ENCODE results near the gene NHSL1. TPM values are rescaled to one million over a fixed set of nuclear protein-coding genes. Genes with fewer than 3 reads are reported as not detected.

NHSL1 gene
- total and polyA plus RNA-seq, 9 of the 15 experiments (the other 6 are each of a cell fraction or from before 2014, with no cell fraction given), result 0.09 to 0.20 TPM; not detected in 7

DNA sequence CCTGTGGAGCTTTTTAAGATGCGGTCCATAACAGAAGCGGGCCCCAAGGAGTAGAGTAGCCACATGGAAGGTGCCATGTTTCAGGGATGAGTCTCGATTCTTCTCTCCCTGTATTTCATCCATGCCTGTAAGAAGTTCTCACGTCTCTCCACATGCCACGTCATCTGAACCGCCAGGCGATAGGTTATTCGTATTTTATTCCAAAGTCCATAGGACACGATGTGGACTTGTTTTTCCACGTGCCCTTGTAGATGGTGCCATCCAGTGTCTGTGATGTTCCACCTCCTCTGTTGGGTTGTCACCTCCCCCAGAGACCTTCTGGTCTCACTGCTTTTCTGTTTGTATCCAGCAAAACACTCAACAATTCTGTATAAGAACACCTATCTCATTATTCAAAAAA, 77.7 kb downstream of the NHSL1 start:
- Histone ChIP-seq H3K27me3 (ENCODE audit: control insufficient read depth in 2 of 2, insufficient read depth in 2 of 2, low read length in 2 of 2) (peaks cover 21 to 35% of the 10 kb centered on the region in 2 experiments; a peak in 4 of 5 replicates), H3K27ac (ENCODE audit: extremely low read depth, low read depth, low read length) (no peak overlapping the region), H3K4me1 (replicated peaks in 1 of 2; ENCODE audit: control insufficient read depth in 2 of 2, insufficient read depth in 2 of 2, low read length in 2 of 2) (peaks cover 0 to 8% of the 10 kb centered on the region in 2 experiments; a peak in 1 of 5 replicates), H3K4me2 (ENCODE audit: insufficient read depth, low read length) (no peak overlapping the region), H3K9ac (ENCODE audit: insufficient read depth in 1 of 2, low read depth in 2 of 2, low read length in 2 of 2) (no peak overlapping the region), H3K79me2 (ENCODE audit: control insufficient read depth, insufficient read depth, low read length) (no peaks in the 10 kb centered on the region), H3K9me1 (ENCODE audit: control insufficient read depth, insufficient read depth, low read length) (no peaks in the 10 kb centered on the region), H2AFZ (ENCODE audit: low read depth, low read length) (no peak overlapping the region), H4K20me1 (replicated peaks; ENCODE audit: control insufficient read depth, insufficient read depth, low read length) (no peaks in the 10 kb centered on the region), H3K36me3 (ENCODE audit: control insufficient read depth, insufficient read depth, low read length) (no peaks in the 10 kb centered on the region), H3K4me3 (no peak overlapping the region), H3K9me3 (replicated peaks; ENCODE audit: control insufficient read depth, insufficient read depth, low read depth, low read length) (no peaks in the 10 kb centered on the region)
- DNase-seq (ENCODE audit: extremely low read depth in 1 of 4, low spot score in 3 of 4), result no peak
- no peak for FAIRE-seq
- TF ChIP-seq DDX20 (tag; IDR thresholded peaks at IDR 0.05; ENCODE audit: low read depth) (no peak), CBFA2T3 (IDR thresholded peaks at IDR 0.05) (no peak), ARID2 (IDR thresholded peaks at IDR 0.05) (no peak), JUND (IDR thresholded peaks at IDR 0.05; ENCODE audit: borderline replicate concordance, low read depth, low read length) (no peak), JUND (tag; IDR thresholded peaks at IDR 0.05; ENCODE audit: borderline replicate concordance, low read depth, low read length) (no peak), NR2F6 (CRISPR knock-in tag; IDR thresholded peaks at IDR 0.05) (no peak), ZNF57 (CRISPR knock-in tag; IDR thresholded peaks at IDR 0.05) (no peak), KDM1A (IDR thresholded peaks at IDR 0.05) (no peak), HLTF (IDR thresholded peaks at IDR 0.05) (no peak), ZNF778 (CRISPR knock-in tag; IDR thresholded peaks at IDR 0.05) (no peak)
- TF ChIP-seq, protein P1, sequence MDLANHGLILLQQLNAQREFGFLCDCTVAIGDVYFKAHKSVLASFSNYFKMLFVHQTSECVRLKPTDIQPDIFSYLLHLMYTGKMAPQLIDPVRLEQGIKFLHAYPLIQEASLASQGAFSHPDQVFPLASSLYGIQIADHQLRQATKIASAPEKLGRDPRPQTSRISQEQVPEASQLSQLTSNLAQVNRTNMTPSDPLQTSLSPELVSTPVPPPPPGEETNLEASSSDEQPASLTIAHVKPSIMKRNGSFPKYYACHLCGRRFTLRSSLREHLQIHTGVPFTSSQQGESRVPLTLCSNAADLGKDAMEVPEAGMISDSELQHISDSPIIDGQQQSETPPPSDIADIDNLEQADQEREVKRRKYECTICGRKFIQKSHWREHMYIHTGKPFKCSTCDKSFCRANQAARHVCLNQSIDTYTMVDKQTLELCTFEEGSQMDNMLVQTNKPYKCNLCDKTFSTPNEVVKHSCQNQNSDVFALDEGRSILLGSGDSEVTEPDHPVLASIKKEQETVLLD (IDR thresholded peaks at IDR 0.05), result no peak
- TF ChIP-seq, protein P2, sequence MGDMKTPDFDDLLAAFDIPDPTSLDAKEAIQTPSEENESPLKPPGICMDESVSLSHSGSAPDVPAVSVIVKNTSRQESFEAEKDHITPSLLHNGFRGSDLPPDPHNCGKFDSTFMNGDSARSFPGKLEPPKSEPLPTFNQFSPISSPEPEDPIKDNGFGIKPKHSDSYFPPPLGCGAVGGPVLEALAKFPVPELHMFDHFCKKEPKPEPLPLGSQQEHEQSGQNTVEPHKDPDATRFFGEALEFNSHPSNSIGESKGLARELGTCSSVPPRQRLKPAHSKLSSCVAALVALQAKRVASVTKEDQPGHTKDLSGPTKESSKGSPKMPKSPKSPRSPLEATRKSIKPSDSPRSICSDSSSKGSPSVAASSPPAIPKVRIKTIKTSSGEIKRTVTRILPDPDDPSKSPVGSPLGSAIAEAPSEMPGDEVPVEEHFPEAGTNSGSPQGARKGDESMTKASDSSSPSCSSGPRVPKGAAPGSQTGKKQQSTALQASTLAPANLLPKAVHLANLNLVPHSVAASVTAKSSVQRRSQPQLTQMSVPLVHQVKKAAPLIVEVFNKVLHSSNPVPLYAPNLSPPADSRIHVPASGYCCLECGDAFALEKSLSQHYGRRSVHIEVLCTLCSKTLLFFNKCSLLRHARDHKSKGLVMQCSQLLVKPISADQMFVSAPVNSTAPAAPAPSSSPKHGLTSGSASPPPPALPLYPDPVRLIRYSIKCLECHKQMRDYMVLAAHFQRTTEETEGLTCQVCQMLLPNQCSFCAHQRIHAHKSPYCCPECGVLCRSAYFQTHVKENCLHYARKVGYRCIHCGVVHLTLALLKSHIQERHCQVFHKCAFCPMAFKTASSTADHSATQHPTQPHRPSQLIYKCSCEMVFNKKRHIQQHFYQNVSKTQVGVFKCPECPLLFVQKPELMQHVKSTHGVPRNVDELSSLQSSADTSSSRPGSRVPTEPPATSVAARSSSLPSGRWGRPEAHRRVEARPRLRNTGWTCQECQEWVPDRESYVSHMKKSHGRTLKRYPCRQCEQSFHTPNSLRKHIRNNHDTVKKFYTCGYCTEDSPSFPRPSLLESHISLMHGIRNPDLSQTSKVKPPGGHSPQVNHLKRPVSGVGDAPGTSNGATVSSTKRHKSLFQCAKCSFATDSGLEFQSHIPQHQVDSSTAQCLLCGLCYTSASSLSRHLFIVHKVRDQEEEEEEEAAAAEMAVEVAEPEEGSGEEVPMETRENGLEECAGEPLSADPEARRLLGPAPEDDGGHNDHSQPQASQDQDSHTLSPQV (IDR thresholded peaks at IDR 0.05), result no peak
- no peak for ATAC-seq
- intact Hi-C loops (cut with micrococcal nuclease) (loop anchor here (10.0 kb wide), 1 partner anchor 943 kb away; no protein-coding TSS in a partner anchor), in situ Hi-C loops (cut with MboI) (no loop called here)
- WGBS (ENCODE audit: insufficient coverage, low coverage, missing lambda C conversion rate), result 18% methylated on average over 10 of the region's 10 CpGs
- POLR2A ChIA-PET, result no interaction called here
- BruUV-seq (replicated peaks), result no TSS peak
- CTCF ChIA-PET (ENCODE audit: low intra/inter-chr PET ratio), result no interaction called here

Data from K562 (cell line).